GM12892 (cell line): ENCODE data around the gene CBFA2T3.

ENCODE experiments used
- POLR2A ChIP-seq: IDR thresholded peaks from 2 replicates; pipeline ENCODE4 v1.6.1; 2011; ENCODE audit warnings: low read depth, low read length, control low read depth
- POLR2AphosphoS5 ChIP-seq: IDR thresholded peaks from 2 replicates; pipeline ENCODE4 v1.6.1; 2011; ENCODE audit warnings: low read depth, low read length, control low read depth
- TAF1 ChIP-seq: IDR thresholded peaks from 2 replicates; pipeline ENCODE4 v1.6.1; 2011; ENCODE audit warnings: low read depth, mild to moderate bottlenecking, control low read depth, low read length, borderline replicate concordance

- peak; percentile 68; the same call in 1 of the 2 replicates for TF ChIP-seq TAF1
- TF ChIP-seq POLR2AphosphoS5: peak; percentile 71
- peak; percentile 61; the same call in 1 of the 2 replicates for TF ChIP-seq POLR2A
Measured at GRCh38 chr16:88971371-88972097, 5.5 kb downstream of the CBFA2T3 start.
